ENCODE data around the gene CCDC8. TPM values are rescaled to one million over a fixed set of nuclear protein-coding genes. Genes with fewer than 3 reads are reported as not detected.

Gene CCDC8
- total RNA-seq, 2 experiments from 2014 or later, result not detected

Other genes starting within 250 kb of the CCDC8 start
- gene IGFL1, start 183.8 kb downstream of the CCDC8 start, total RNA-seq, result not detected
- not detected for gene HIF3A, start 116.5 kb downstream of the CCDC8 start, total RNA-seq
- gene PPP5C, start 66.5 kb downstream of the CCDC8 start, total RNA-seq, result 100 to 1,000 TPM; 108 to 111 TPM
- gene PNMA8C, start 15.4 kb upstream of the CCDC8 start, total RNA-seq, result not detected
- gene PNMA8A, start 58.0 kb upstream of the CCDC8 start, total RNA-seq, result not detected
- not detected for gene PNMA8B, start 82.3 kb upstream of the CCDC8 start, total RNA-seq
- 100 to 1,000 TPM; 565 to 582 TPM for gene CALM3, start 187.8 kb upstream of the CCDC8 start, total RNA-seq
- 10 to 100 TPM; 45.4 to 48.8 TPM for gene PTGIR, start 211.5 kb upstream of the CCDC8 start, total RNA-seq
- 10 to 100 TPM; 33.0 to 45.4 TPM for gene GNG8, start 222.6 kb upstream of the CCDC8 start, total RNA-seq
- 1 to 10 TPM; 5.8 to 6.1 TPM for gene DACT3, start 247.6 kb upstream of the CCDC8 start, total RNA-seq

Data from activated CD8-positive, alpha-beta T cell treated with anti-CD3 and anti-CD28 coated beads for 36 hours (primary cell).